HL-60 (cell line): Measurements from ENCODE around the gene TGFA.

Experiments used
- DNase-seq, 2 experiments: peaks; one replicate each; pipeline ENCODE4 v3.0.0-alpha.2; 2010 to 2020; ENCODE audit warnings: low read depth in 1 of 2, low spot score in 1 of 2
- H3K27ac ChIP-seq: fragments of 250-450 bp; sonication (Bioruptor Pico); replicated peaks from 2 replicates; pipeline ENCODE4 v1.5.1; 2020; ENCODE audit warnings: mild to moderate bottlenecking, moderate library complexity
- H3K27me3 ChIP-seq: fragments of 250-450 bp; sonication (Bioruptor Pico); 2 replicates; pipeline ENCODE4 v1.5.1; 2021; ENCODE audit warnings: mild to moderate bottlenecking, moderate library complexity; ENCODE audit not compliant: insufficient read depth, poor library complexity, severe bottlenecking
- H3K4me3 ChIP-seq: replicated peaks from 2 replicates; pipeline ENCODE4 v1.5.1; 2011; ENCODE audit warnings: mild to moderate bottlenecking, control low read depth, low read length; ENCODE audit not compliant: insufficient read depth
- CTCF ChIP-seq: IDR thresholded peaks from one replicate; pipeline ENCODE4 v1.5.1; 2011; ENCODE audit warnings: low read length, control low read depth, inconsistent platforms; ENCODE audit not compliant: insufficient read depth
- GABPA ChIP-seq: IDR thresholded peaks from 2 replicates; pipeline ENCODE4 v1.6.1; 2012; ENCODE audit warnings: low read depth
- POLR2AphosphoS5 ChIP-seq: IDR thresholded peaks from 2 replicates; pipeline ENCODE4 v1.6.1; 2012; ENCODE audit warnings: low read depth
- REST ChIP-seq: IDR thresholded peaks from 2 replicates; pipeline ENCODE4 v1.6.1; 2012; ENCODE audit warnings: low read depth; ENCODE audit not compliant: insufficient replicate concordance
- SPI1 ChIP-seq: IDR thresholded peaks from 2 replicates; pipeline ENCODE4 v1.6.1; 2012; ENCODE audit warnings: low read depth, mild to moderate bottlenecking, borderline replicate concordance

Gene TGFA

GRCh38 chr2:70528929-70529328 is 24.7 kb downstream of the TGFA start:
- TF ChIP-seq REST (no peak), CTCF (no peak), SPI1 (no peak), GABPA (no peak), POLR2AphosphoS5 (no peak)
- Histone ChIP-seq H3K27ac (no peak overlapping the region), H3K27me3 (no peaks in the 10 kb centered on the region), H3K4me3 (no peak overlapping the region)
- no peak for DNase-seq

GRCh38 chr2:70528276-70528675 is 25.4 kb downstream of the TGFA start:
- no peak for DNase-seq
- Histone ChIP-seq H3K27ac (no peak overlapping the region), H3K4me3 (no peak overlapping the region), H3K27me3 (no peaks in the 10 kb centered on the region)
- TF ChIP-seq POLR2AphosphoS5 (no peak), CTCF (no peak), REST (no peak), SPI1 (no peak), GABPA (no peak)

- TF ChIP-seq REST: no peak
- no peak for TF ChIP-seq SPI1
- no peak for TF ChIP-seq GABPA
- no peak for TF ChIP-seq POLR2AphosphoS5
- no peak for TF ChIP-seq CTCF
- no peak for DNase-seq
- no peak overlapping the region for H3K27ac ChIP-seq
- H3K4me3 ChIP-seq: no peak overlapping the region
- no peaks in the 10 kb centered on the region for H3K27me3 ChIP-seq
Observed at GRCh38 chr2:70527447-70528080, 26.1 kb downstream of the TGFA start.
